Heart right ventricle (tissue), 16 donors: ENCODE data around the gene DISC1. TPM values are rescaled to one million over a fixed set of nuclear protein-coding genes. Genes with fewer than 3 reads are reported as not detected.

Experiments used
- ATAC-seq, 8 donors: fragments of 200-7000 bp; cut with Tn5 transposase; one replicate each; pipeline ENCODE4 v1.9.1; 2020; ENCODE audit warnings: mild to moderate bottlenecking in 8 of 8, moderate library complexity in 8 of 8, moderate number of reproducible peaks in 1 of 8
- DNase-seq, 2 donors: peaks; one replicate each; pipeline ENCODE4 v3.0.0-alpha.2; 2020
- H3K27ac ChIP-seq, 10 donors: fragments of 200-600 bp; sonication (generic) in 2 of 10; one replicate each; pipeline versions ENCODE4 v1.5.0 to v1.8.0; 2020 to 2022; ENCODE audit warnings: mild to moderate bottlenecking in 3 of 10
- H3K27me3 ChIP-seq, 7 donors: fragments of 200-600 bp; one replicate each; pipeline ENCODE4 v1.8.0; 2021 to 2022; ENCODE audit warnings: mild to moderate bottlenecking in 2 of 7
- H3K36me3 ChIP-seq, 9 donors: fragments of 200-600 bp; sonication (generic) in 1 of 9; one replicate each; pipeline versions ENCODE4 v1.5.0 to v1.8.0; 2020 to 2022; ENCODE audit warnings: mild to moderate bottlenecking in 2 of 9
- H3K4me1 ChIP-seq, 9 donors: fragments of 200-600 bp; sonication (generic) in 1 of 9; one replicate each; pipeline versions ENCODE4 v1.5.0 to v1.8.0; 2020 to 2022; ENCODE audit warnings: mild to moderate bottlenecking in 4 of 9
- H3K4me3 ChIP-seq, 10 donors: fragments of 200-600 bp; sonication (generic) in 2 of 10; one replicate each; pipeline versions ENCODE4 v1.5.0 to v1.8.0; 2020 to 2022; ENCODE audit warnings: mild to moderate bottlenecking in 7 of 10, moderate library complexity in 2 of 10
- H3K9me3 ChIP-seq, 11 donors: fragments of 200-600 bp in 10 of 11; sonication (generic) in 2 of 11; one replicate each; pipeline versions ENCODE4 v1.5.0 to v1.8.0; 2013 to 2022; ENCODE audit warnings: mild to moderate bottlenecking in 2 of 11, control low read depth in 1 of 11, moderate library complexity in 1 of 11
- WGBS, 2 donors: extraction: QIAGEN DNeasy Blood & Tissue Kit; methylation state at CpG; one replicate each; pipeline ENCODE4 v1.1.7; 2013; ENCODE audit warnings: inconsistent platforms in 1 of 2; 5-methylcytosine and 5-hydroxymethylcytosine counted together
- intact Hi-C, 10 donors: fragments of 100-400 bp; cut with DNase I; formaldehyde crosslinking; loops; one replicate each; pipeline versions ENCODE4 v1.11.1 to v1.14.2; 2022
- polyA plus RNA-seq, 2 donors: library from polyadenylated mRNA; stranded (reverse); fragments of 200-250 nt; gene quantifications; one replicate each; pipeline ENCODE4 v1.2.3, GENCODE V29; 2013
- total RNA-seq, 10 donors: library from RNA; stranded (reverse); fragmentation: NEBNext Ultra II Directional in 3 of 10; extraction: Animal tissue kit (Norgen Biotek cat#: 25700) in 3 of 10; gene quantifications; one replicate each; pipeline versions ENCODE4 v1.2.1 to v1.2.4, GENCODE V29; 2021 to 2023
- TF ChIP-seq, protein P1 (sequence below), 9 donors: fragments of 200-600 bp; sonication (generic) in 2 of 9; IDR thresholded peaks; one replicate each; pipeline versions ENCODE4 v1.5.0 to v1.8.0; 2021 to 2022; ENCODE audit warnings: antibody characterized with exemption in 9 of 9, mild to moderate bottlenecking in 5 of 9, moderate library complexity in 1 of 9
- donor health status: Arrhythmogenic right ventricular cardiomyopathy.
- donor health status: ischemic (EF 13 %, LVEDD 7.1; RV severe dilation, severe dysfunction).
- donor health status: healthy with polysubstance abuse.
- donor health status: DM: no; HTN: yes; CAD: no.
- donor health status: DM: no; HTN: no; CAD: no.
- donor health status: ischemic (EF 25% LVEDD 6.9; RV normal size, moderate dysfunction).
- donor health status: ischemic (EF 25% LVEDD 5.7; RV mildly dilated, moderate dysfunction).
- donor health status: healthy.
- donor health status: DM: yes; HTN: yes; CAD: no.
- donor health status: Ischemic cardiomyopathy.
- donor health status: ischemic (EF 35%, LVEDD 5.7; RV mildly dilated, moderate dysfunction).
- donor health status: nonischemic (EF 11% LVEDD 7.7; RV severe dilation, severe dysfunction).
- donor health status: DM: yes; HTN: yes; CAD: no.
- donor health status: PGD.
- donor health status: ischemic (EF 29% LVEDD 5.4; RV normal size, mild dysfunction).
- donor health status: nonischemic (EF 23%, LVEDD 6.1; RV moderate dilation, normal function).

Gene DISC1
- total and polyA plus RNA-seq, 12 donors: 1.4 to 6.4 (median 4.0) TPM

DNA sequence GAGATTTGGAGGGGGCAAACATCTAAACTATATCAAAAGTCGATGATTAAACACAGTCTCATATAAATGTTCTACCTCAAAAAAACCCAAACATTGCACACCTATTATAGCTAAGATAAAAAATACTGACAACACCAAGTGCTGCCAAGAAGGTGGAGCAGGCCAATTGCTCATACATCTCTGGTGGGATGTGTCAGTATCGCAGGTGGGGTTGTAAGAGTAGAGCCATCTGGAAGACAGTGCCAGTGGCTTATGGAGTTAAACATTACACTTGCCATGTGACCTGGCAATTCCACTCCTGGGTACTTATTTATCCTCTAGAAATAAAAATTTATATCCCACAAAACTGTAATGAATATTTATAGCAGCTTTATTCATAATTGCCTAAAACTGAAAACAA lies 213.4 kb downstream of the DISC1 start:
- Histone ChIP-seq H3K9me3 (no peaks in the 10 kb centered on the region), H3K27me3 (no peaks in the 10 kb centered on the region), H3K36me3 (peaks cover 0 to 22% (median 0%) of the 10 kb centered on the region in 9 donors), H3K27ac (peak overlapping the region in 1 of 10 donors; percentile 6), H3K4me1 (peaks cover 0 to 78% (median 21%) of the 10 kb centered on the region in 9 donors), H3K4me3 (peak overlapping the region in 2 of 10 donors; percentile 1 to 21)
- WGBS, 2 donors: 87 to 90% methylated on average over 2 of the region's 2 CpGs
- TF ChIP-seq, protein P1, sequence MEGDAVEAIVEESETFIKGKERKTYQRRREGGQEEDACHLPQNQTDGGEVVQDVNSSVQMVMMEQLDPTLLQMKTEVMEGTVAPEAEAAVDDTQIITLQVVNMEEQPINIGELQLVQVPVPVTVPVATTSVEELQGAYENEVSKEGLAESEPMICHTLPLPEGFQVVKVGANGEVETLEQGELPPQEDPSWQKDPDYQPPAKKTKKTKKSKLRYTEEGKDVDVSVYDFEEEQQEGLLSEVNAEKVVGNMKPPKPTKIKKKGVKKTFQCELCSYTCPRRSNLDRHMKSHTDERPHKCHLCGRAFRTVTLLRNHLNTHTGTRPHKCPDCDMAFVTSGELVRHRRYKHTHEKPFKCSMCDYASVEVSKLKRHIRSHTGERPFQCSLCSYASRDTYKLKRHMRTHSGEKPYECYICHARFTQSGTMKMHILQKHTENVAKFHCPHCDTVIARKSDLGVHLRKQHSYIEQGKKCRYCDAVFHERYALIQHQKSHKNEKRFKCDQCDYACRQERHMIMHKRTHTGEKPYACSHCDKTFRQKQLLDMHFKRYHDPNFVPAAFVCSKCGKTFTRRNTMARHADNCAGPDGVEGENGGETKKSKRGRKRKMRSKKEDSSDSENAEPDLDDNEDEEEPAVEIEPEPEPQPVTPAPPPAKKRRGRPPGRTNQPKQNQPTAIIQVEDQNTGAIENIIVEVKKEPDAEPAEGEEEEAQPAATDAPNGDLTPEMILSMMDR (IDR thresholded peaks at IDR 0.05): no peak
- intact Hi-C loops: no loop called here
- no peak for DNase-seq
- no peak for ATAC-seq

DNA sequence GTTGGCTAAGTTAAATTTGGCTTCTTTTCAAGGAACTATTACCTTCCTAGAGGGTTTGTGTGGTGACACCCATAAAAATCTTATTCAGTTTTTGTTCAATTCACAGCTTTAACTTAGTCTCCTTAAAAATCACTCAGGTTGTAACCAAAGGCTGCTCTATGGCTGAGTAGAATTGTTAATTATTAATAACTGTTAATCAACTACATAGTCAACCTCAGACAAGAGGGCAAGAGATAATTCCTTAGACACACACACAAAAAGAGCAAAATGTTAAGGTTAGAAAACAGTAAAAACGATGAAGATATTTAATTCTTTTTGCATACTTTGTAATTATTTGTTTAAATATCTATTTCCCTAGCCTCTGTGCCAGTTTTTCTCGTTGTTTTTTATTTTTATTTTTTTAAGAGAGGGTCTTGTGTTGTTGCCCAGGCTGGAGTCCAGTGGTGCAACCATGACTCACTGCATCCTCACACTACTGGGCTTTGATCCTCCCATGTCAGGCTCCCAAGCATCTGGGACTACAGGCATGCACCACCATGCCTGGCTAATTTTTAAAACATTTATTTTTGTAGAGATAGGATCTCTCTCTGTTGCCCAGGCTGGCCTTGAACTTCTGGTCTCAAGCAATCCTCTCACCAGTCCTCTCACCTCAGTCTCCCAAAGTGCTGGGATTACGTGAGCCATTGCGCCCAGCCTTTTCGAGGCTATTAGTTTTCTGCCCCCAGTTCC lies 215.2 kb downstream of the DISC1 start:
- WGBS, 2 donors: 73% methylated on average over 5 of the region's 5 CpGs
- Histone ChIP-seq H3K4me1 (peaks cover 0 to 70% (median 21%) of the 10 kb centered on the region in 9 donors), H3K27me3 (no peaks in the 10 kb centered on the region), H3K27ac (peak overlapping the region in 1 of 10 donors; percentile 7), H3K36me3 (peaks cover 0 to 18% (median 0%) of the 10 kb centered on the region in 9 donors), H3K9me3 (no peaks in the 10 kb centered on the region), H3K4me3 (peak overlapping the region in 2 of 10 donors; percentile 54 to 62)
- ATAC-seq (no peak), DNase-seq (no peak)
- intact Hi-C loops: no loop called here
- TF ChIP-seq, protein P1 (IDR thresholded peaks at IDR 0.05): no peak

DNA sequence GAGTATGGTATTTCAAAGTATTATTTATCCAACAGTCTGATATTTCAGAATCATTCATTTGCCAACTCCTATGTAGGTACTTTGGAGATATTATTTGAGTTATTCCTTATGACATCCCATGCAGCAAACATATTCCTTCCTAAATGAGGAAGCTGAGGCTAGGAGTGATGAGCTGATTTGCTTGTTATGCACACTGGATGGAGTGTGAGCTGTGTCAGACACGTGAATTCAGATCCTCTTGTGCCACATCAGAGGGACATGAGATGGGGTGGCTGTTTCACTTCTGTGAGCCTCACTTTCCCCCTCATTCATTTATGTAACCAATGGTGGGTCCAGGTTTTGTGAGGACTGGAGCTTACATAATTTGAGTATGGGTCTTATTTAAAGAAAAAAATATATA lies 215.9 kb downstream of the DISC1 start:
- H3K9me3 ChIP-seq: no peaks in the 10 kb centered on the region
- no peak for ATAC-seq
- H3K36me3 ChIP-seq: peaks cover 0 to 16% (median 0%) of the 10 kb centered on the region in 9 donors
- WGBS, 2 donors: 50 to 68% methylated on average over 1 of the region's 1 CpG
- no peak for DNase-seq
- intact Hi-C loops: no loop called here
- H3K27me3 ChIP-seq: no peaks in the 10 kb centered on the region
- TF ChIP-seq, protein P1 (IDR thresholded peaks at IDR 0.05): no peak
- peaks cover 0 to 65% (median 21%) of the 10 kb centered on the region in 9 donors for H3K4me1 ChIP-seq
- peak overlapping the region in 3 of 10 donors; percentile 54 to 62 (median 58) for H3K4me3 ChIP-seq
- peak overlapping the region in 1 of 10 donors; percentile 7 for H3K27ac ChIP-seq

DNA sequence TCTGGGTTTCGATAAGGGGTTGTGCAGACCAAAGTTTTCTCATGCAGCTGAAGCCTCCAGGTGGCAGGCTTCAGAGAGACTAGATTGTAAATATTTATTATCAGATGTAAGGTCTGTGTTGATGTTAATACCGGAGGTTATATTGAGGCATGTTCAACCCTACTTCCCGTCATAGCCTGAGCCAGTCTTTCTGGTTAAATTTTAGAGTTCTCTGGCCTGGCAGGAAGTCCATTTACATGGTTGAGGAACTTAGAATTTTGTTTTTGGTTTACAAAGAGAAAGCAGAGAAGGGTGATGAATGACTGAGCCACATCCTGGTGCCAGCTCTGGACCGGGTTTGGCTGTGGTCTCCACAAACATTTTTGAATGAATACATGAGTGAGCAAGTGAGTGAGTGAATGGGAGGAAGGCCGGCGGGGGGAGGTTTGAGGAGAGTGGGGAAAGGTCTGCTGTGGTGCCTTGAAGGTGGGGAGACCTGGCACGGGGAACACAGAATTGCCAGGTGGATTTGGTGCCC lies 218.5 kb downstream of the DISC1 start:
- Histone ChIP-seq H3K27ac (peak overlapping the region; percentile 21 to 85 (median 74)), H3K4me3 (peak overlapping the region; percentile 37 to 62 (median 51)), H3K9me3 (no peaks in the 10 kb centered on the region), H3K4me1 (peaks cover 0 to 63% (median 19%) of the 10 kb centered on the region in 9 donors), H3K27me3 (no peaks in the 10 kb centered on the region), H3K36me3 (peaks cover 0 to 3% (median 0%) of the 10 kb centered on the region in 9 donors)
- ATAC-seq: peak in 2 of 8 donors; percentile 2 to 3
- 45 to 52% methylated on average over 7 of the region's 7 CpGs for WGBS, 2 donors
- no peak for DNase-seq
- TF ChIP-seq, protein P1 (IDR thresholded peaks at IDR 0.05): peak in 1 of 9 donors; percentile 22
- intact Hi-C loops: no loop called here
